Measurements from ENCODE around the gene ZBTB14.

- no peak for TF ChIP-seq CTCF (IDR thresholded peaks at IDR 0.05 in 4 of 5, conservative IDR thresholded peaks at IDR 0.05 in 1 of 5)
- no peak for TF ChIP-seq POLR2A (IDR thresholded peaks at IDR 0.05)
These were observed 2.8 kb upstream of the ZBTB14 start for GRCh38 chr18:5298156-5298852.
